HEK293 (cell line): ENCODE data around the gene ARHGAP24.

Source experiments
- PBX3 ChIP-seq: sonication (generic); formaldehyde crosslinking; IDR thresholded peaks from 2 replicates; pipeline ENCODE4 v1.8.1; 2022; ENCODE audit warnings: mild to moderate bottlenecking, moderate library complexity, missing genetic modification reagents
- ZBTB17 ChIP-seq: fragments of 450-650 bp; formaldehyde crosslinking; IDR thresholded peaks from 2 replicates; pipeline ENCODE4 v1.5.1; 2016; ENCODE audit warnings: missing biosample characterization, missing genetic modification characterization
- ZEB2 ChIP-seq: fragments of 450-650 bp; formaldehyde crosslinking; IDR thresholded peaks from 2 replicates; pipeline ENCODE4 v1.5.1; 2016; ENCODE audit warnings: missing biosample characterization, missing genetic modification characterization
- ZNF585B ChIP-seq: fragments of 450-650 bp; formaldehyde crosslinking; IDR thresholded peaks from 2 replicates; pipeline ENCODE4 v1.5.1; 2016; ENCODE audit warnings: missing biosample characterization, missing genetic modification characterization
- ZNF830 ChIP-seq: fragments of 450-650 bp; IDR thresholded peaks from 2 replicates; pipeline ENCODE4 v1.5.0; 2018; ENCODE audit warnings: missing biosample characterization, missing genetic modification characterization, low read depth, mild to moderate bottlenecking, moderate library complexity
- TF ChIP-seq, protein P1 (sequence below): fragments of 450-650 bp; formaldehyde crosslinking; IDR thresholded peaks from 2 replicates; pipeline ENCODE4 v1.5.1; 2016; ENCODE audit warnings: missing biosample characterization, missing genetic modification characterization

GRCh38 chr4:85773372-85773771 lies 298.4 kb downstream of the ARHGAP24 start:
- no peak for TF ChIP-seq ZNF585B (tag by site-specific recombination)
- TF ChIP-seq, protein P1, sequence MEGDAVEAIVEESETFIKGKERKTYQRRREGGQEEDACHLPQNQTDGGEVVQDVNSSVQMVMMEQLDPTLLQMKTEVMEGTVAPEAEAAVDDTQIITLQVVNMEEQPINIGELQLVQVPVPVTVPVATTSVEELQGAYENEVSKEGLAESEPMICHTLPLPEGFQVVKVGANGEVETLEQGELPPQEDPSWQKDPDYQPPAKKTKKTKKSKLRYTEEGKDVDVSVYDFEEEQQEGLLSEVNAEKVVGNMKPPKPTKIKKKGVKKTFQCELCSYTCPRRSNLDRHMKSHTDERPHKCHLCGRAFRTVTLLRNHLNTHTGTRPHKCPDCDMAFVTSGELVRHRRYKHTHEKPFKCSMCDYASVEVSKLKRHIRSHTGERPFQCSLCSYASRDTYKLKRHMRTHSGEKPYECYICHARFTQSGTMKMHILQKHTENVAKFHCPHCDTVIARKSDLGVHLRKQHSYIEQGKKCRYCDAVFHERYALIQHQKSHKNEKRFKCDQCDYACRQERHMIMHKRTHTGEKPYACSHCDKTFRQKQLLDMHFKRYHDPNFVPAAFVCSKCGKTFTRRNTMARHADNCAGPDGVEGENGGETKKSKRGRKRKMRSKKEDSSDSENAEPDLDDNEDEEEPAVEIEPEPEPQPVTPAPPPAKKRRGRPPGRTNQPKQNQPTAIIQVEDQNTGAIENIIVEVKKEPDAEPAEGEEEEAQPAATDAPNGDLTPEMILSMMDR (tag by site-specific recombination) = no peak
- no peak for TF ChIP-seq ZBTB17 (tag by site-specific recombination)
- no peak for TF ChIP-seq ZNF830
- no peak for TF ChIP-seq ZEB2 (tag by site-specific recombination)
- no peak for TF ChIP-seq PBX3 (CRISPR knock-in tag)
